DMS153 (cell line): Measurements from ENCODE around the gene SPIN4.
"Not testable (repeated sequence)": the region's sequence is repeated elsewhere in the genome, so short reads cannot be mapped to it uniquely, and the experiment has no call there.

Experiments
- DNase-seq: peaks from one replicate; lab custom pipeline; 2025; lab: John Stamatoyannopoulos, UW

SPIN4 gene

GRCh38 chrX:63350941-63351616, at the start of gene SPIN4:
Gene SPIN4 (minus strand): TSS chrX:63351332. CDS start chrX:63350819, 513 bp downstream.
- DNase-seq, result peak; percentile 85

GRCh38 chrX:63400340-63400739, 49.2 kb upstream of the SPIN4 start:
- no peak for DNase-seq

GRCh38 chrX:63394872-63395271, 43.7 kb upstream of the SPIN4 start:
- DNase-seq, result no peak

GRCh38 chrX:63393094-63393493, 42.0 kb upstream of the SPIN4 start:
- DNase-seq, result not testable (repeated sequence)

GRCh38 chrX:63387411-63387810, 36.3 kb upstream of the SPIN4 start:
- no peak for DNase-seq

- DNase-seq, result not testable (repeated sequence)
Observed at GRCh38 chrX:63384263-63384662, 33.1 kb upstream of the SPIN4 start.

DNA sequence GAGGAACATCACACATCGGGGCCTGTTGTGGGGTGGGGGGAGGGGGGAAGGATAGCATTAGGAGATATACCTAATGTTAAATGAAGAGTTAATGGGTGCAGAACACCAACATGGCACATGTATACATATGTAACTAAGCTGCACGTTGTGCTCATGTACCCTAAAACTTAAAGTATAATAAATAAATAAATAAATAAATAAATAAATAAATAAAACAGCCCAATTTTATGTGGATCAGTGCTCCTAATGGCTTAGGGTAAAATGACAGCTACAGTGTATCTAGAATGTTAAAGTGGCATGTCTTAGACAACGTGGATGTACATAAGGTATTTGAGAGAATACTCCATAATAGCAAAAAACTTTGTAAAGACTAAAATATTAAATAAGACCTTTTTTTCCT, 21.9 kb upstream of the SPIN4 start:
- DNase-seq, result not testable (repeated sequence)

GRCh38 chrX:63367699-63368098, 16.6 kb upstream of the SPIN4 start:
- not testable (repeated sequence) for DNase-seq

- DNase-seq, result no peak
Observed at GRCh38 chrX:63363788-63364187, 12.7 kb upstream of the SPIN4 start.

DNA sequence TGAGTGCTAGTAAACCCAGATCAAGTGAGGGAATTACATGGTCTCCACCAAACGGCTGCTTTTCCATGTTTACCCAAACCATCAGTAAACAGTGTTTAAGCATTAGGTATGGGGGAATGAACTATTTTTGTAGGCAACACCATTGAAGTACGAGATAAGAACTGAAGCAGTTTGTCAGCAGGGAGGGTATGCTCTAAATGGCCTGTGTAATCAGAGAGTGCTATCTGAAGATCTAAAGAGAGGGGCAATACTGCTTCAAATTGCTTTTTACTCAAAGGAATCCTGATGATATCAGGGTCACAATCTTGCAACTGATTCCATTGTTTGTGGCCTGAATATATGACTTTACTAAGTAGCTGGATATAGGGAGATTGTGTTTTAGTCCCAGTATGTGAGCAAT, 10.4 kb upstream of the SPIN4 start:
- no peak for DNase-seq

- peak; percentile 8 for DNase-seq
Observed at GRCh38 chrX:63354484-63354883, 3.4 kb upstream of the SPIN4 start.

DNA sequence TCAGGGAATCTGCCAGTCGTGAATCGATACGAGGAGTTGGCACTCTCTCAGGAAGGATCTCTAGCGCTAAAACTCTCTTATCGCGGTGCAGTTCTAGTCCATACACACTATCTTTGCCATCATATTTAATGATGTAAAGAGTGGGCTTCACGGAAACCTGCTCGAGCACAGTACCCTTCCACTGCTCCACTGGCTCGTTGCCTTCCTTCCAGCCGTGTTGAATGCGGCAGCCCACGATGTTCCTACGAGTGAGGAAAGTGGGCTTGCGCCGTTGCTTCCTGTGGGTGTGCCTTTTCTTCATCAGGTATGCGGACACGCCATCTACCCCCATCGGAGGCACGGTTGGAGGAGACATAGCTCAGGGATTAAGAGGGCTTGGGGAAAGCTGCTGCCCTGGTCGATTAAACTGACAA, 661 bp downstream of the SPIN4 start:
- no peak for DNase-seq

GRCh38 chrX:63349307-63349706, 1.8 kb downstream of the SPIN4 start:
- peak; percentile 1 for DNase-seq

DNA sequence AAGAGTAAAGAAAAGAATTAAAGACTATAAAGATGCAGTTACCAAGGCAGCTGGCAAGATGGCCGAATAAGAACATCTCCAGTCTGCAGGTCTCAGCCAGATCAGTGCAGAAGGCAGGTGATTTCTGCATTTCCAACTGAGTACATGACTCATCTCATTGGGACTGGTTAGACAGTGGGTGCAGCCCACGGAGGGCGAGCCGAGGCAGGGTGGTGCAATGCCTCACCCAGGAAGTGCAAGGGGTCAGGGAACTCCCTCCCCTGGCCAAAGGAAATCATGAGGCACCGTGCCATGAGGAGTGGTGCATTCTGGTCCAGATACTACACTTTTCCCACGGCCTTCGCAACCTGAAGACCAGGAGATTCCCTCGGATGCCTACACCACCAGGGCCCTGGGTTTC, 20.5 kb downstream of the SPIN4 start:
- no peak for DNase-seq

DNA sequence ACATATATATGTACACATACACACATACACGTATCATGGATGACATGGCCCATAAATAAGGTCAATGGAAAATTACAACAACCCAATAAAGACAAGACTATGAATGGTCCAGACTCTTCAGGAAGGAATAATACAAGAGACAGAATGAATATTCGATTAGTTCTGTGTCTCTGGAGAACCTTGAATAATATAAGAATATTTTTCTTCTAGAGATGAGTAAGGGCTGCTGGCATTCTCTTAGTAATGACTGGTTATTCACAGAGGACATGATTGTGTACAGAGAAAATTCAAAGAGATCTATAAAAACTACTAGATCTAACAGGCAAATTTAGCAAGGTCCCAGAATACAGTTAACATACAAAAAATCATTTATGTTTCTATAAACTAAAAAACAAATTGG, 23.3 kb downstream of the SPIN4 start:
- DNase-seq, result no peak

GRCh38 chrX:63299596-63299995, 51.5 kb downstream of the SPIN4 start:
- no peak for DNase-seq
